Common myeloid progenitor, CD34-positive (primary cell): Measurements from ENCODE around the gene SNX21.

ENCODE experiments used
- CTCF ChIA-PET: fragments of 350-600 bp; sonication (Branson Sonifier 250); formaldehyde crosslinking; loops from one replicate; lab custom pipeline; 2021; ENCODE audit warnings: antibody characterized with exemption; lab: Charles Lee
- POLR2A ChIA-PET: fragments of 350-600 bp; sonication (Branson Sonifier 250); formaldehyde crosslinking; loops from one replicate; lab custom pipeline; 2021; ENCODE audit warnings: antibody characterized with exemption; lab: Charles Lee
- DNase-seq, 3 donors: peaks; one replicate each; pipeline versions ENCODE4 v3.0.0 to v3.0.0-alpha.2; 2013
- H3K27ac ChIP-seq, 2 experiments: 1 replicate in 1 of 2; 2 replicates in 1 of 2; pipeline ENCODE4 v1.7.0; 2013; ENCODE audit warnings: inconsistent platforms in 2 of 2, low read length in 2 of 2, mild to moderate bottlenecking in 2 of 2, low read depth in 1 of 2, moderate library complexity in 1 of 2; ENCODE audit not compliant: severe bottlenecking in 2 of 2, insufficient read depth in 1 of 2, poor library complexity in 1 of 2
- H3K27me3 ChIP-seq, 5 experiments: replicated peaks in 2 of 5; 1 replicate in 3 of 5; 2 replicates in 2 of 5; pipeline versions ENCODE4 v1.6.1 to v1.7.0; 2013; ENCODE audit warnings: low read length in 4 of 5, mild to moderate bottlenecking in 2 of 5, moderate library complexity in 2 of 5, inconsistent platforms in 1 of 5; ENCODE audit not compliant: insufficient read depth in 5 of 5, control insufficient read depth in 4 of 5
- H3K36me3 ChIP-seq, 4 experiments: 1 replicate in 2 of 4; 2 replicates in 2 of 4; pipeline versions ENCODE4 v1.6.1 to v1.7.0; 2013; ENCODE audit warnings: low read length in 3 of 4, control low read depth in 1 of 4, mild to moderate bottlenecking in 1 of 4; ENCODE audit not compliant: control insufficient read depth in 4 of 4, insufficient read depth in 4 of 4
- H3K4me1 ChIP-seq, 4 experiments: 1 replicate in 3 of 4; 2 replicates in 1 of 4; pipeline versions ENCODE4 v1.6.1 to v1.7.1; 2013; ENCODE audit warnings: low read length in 3 of 4, mild to moderate bottlenecking in 3 of 4, control low read depth in 1 of 4, inconsistent platforms in 1 of 4, moderate library complexity in 1 of 4; ENCODE audit not compliant: control insufficient read depth in 4 of 4, insufficient read depth in 4 of 4; ENCODE audit errors: control extremely low read depth in 1 of 4
- H3K4me3 ChIP-seq, 7 experiments: 1 replicate in 4 of 7; 2 replicates in 3 of 7; pipeline versions ENCODE4 v1.5.1 to v1.7.0; 2013; ENCODE audit warnings: mild to moderate bottlenecking in 7 of 7, low read length in 6 of 7, moderate library complexity in 6 of 7, inconsistent platforms in 2 of 7, low read depth in 2 of 7, control low read depth in 1 of 7; ENCODE audit not compliant: insufficient read depth in 4 of 7, control insufficient read depth in 1 of 7; ENCODE audit errors: extremely low read depth in 1 of 7
- H3K9me3 ChIP-seq, 5 experiments: 1 replicate in 4 of 5; 2 replicates in 1 of 5; pipeline versions ENCODE4 v1.6.1 to v1.7.1; 2013; ENCODE audit warnings: low read length in 4 of 5, mild to moderate bottlenecking in 2 of 5, inconsistent platforms in 1 of 5, low read depth in 1 of 5, moderate library complexity in 1 of 5; ENCODE audit not compliant: control insufficient read depth in 4 of 5, insufficient read depth in 2 of 5; ENCODE audit errors: control extremely low read depth in 1 of 5
- WGBS: methylation state at CpG from one replicate; pipeline ENCODE4 v1.1.5; 2013; ENCODE audit not compliant: insufficient coverage; 5-methylcytosine and 5-hydroxymethylcytosine counted together

The SNX21 gene

DNA sequence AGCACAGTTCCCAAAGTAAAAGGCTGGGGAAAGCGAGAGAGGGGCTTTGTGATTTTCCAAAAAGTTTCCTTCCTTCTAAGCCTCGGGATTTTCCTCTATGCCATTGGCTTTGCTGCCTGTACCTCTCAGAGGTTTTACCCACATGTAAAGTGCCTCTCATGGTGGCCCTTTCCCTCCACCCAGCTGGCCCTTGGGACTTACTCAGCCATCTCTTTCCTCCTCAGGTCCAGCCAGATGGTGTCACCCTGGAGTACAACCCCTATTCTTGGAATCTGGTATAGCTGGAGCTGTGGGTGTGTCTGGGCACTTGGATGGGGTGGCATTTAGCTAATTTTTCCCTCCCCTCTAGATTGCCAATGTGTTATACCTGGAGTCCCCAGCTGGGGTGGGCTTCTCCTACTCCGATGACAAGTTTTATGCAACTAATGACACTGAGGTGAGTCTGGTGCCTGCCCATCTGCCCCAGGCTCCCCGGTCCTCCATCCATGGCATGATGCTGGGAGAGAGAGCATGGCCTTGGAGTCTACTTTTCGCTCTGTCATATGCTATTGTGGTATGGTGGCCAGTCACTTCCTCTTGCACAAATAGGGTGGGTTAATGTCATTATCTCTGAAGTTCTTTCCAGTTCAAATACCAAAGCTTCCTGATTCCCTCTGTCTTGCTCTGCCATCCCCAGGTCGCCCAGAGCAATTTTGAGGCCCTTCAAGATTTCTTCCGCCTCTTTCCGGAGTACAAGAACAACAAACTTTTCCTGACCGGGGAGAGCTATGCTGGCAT is 58.6 kb downstream of the SNX21 start:
- Histone ChIP-seq H3K4me1 (peaks cover 8 to 46% (median 39%) of the 10 kb centered on the region in 4 experiments), H3K27ac (peak overlapping the region; percentile 25 to 70), H3K9me3 (no peaks in the 10 kb centered on the region), H3K36me3 (peaks cover 9 to 51% (median 30%) of the 10 kb centered on the region in 4 experiments), H3K4me3 (peak overlapping the region in 6 of 7 experiments; percentile 71 to 86 (median 81)), H3K27me3 (no peaks in the 10 kb centered on the region)
- ChIA-PET POLR2A (no interaction called here), CTCF (interaction anchor here (0.5 to 5.8 kb wide), 9 partner anchors 10 to 93 kb away, joined by 3 to 30 read pairs (median 4); partner anchors contain the start of genes PCIF1 and ZSWIM1)
- WGBS = 86% methylated on average over 9 of the region's 9 CpGs
- DNase-seq = peak in 2 of 3 donors; percentile 20 to 37
